Skeletal muscle satellite cell (primary cell): ENCODE measurements around the gene ITPRIP. TPM values are rescaled to one million over a fixed set of nuclear protein-coding genes. Genes with fewer than 3 reads are reported as not detected.

Source experiments
- H3K27me3 ChIP-seq: 2 replicates; pipeline ENCODE4 v1.7.0; 2013; ENCODE audit warnings: low read length; ENCODE audit not compliant: control insufficient read depth, insufficient read depth
- H3K36me3 ChIP-seq: 2 replicates; pipeline ENCODE4 v1.7.0; 2013; ENCODE audit warnings: mild to moderate bottlenecking, control low read depth, low read length; ENCODE audit not compliant: insufficient read depth
- H3K4me1 ChIP-seq: 2 replicates; pipeline ENCODE4 v1.7.0; 2013; ENCODE audit warnings: low read length; ENCODE audit not compliant: control insufficient read depth, insufficient read depth
- H3K4me2 ChIP-seq: 2 replicates; pipeline ENCODE4 v1.7.0; 2013; ENCODE audit warnings: mild to moderate bottlenecking, low read length
- H3K4me3 ChIP-seq: 2 replicates; pipeline ENCODE4 v1.7.0; 2013; ENCODE audit warnings: low read length
- H3K9ac ChIP-seq: 2 replicates; pipeline ENCODE4 v1.7.0; 2013; ENCODE audit warnings: mild to moderate bottlenecking, low read depth, low read length, moderate library complexity
- H3K9me3 ChIP-seq: replicated peaks from 2 replicates; pipeline ENCODE4 v1.7.0; 2013; ENCODE audit warnings: mild to moderate bottlenecking, control low read depth, low read length
- small RNA-seq: library from RNA; depleted of rRNA; stranded (forward); fragments of <200 nt; gene quantifications from one replicate; pipeline ENCODE3, GENCODE V24; 2012

The ITPRIP gene

DNA sequence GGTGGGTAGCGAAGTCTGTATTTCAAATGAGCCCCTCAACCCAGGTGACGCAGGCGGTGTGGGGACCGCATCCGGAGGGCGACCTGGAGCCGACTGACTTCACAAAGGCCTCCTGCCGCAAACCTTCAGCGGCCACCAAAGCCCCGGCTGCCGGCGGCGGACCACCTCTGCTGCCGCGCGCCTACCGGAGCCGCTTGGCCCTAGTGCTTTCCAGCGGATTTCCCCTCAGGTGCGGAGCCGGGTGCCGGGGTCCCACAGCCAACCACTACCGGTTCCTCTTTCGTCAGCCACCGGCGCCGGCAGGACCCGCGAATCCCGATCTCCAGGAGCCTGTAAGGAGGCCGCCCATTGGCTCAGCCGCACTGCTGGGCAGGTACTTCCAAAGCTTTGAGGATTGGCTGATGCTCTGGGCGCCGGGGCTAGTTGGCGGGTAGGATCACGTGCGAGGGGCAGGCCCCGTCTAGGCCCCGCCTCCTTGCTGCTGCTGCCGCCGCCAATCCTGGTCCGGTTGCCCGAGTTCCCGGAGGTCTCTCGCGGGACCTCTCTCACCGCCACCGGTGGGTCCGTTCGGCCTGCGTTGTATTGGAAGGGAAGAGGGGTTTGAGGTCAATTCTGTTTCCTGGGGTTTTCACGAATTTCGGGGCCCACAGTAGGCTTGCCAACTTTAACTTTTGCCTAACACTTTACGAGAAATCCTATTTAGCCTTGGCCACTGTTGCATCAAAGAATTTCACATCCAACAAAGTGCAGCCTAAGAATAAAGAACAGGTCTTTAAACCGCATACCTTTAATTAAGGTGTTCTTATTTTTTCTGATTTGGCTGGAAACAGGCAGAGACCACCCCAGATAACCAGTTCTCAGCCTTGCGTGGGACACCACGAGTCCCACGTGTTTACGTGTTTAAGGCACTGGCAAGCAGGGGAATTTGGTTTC is 69.3 kb downstream of the ITPRIP start, which contains the start of gene GSTO2:
Gene GSTO2 (plus strand): TSS at position 472 of the 933 bp plus-strand sequence. CDS start 5,732 bp downstream, outside the sequence.
- Histone ChIP-seq H3K36me3 (peaks cover 56% of the 10 kb centered on the region), H3K9me3 (no peaks in the 10 kb centered on the region), H3K9ac (peak within 1 kb of the TSS; percentile 18), H3K27me3 (no peaks in the 10 kb centered on the region), H3K4me3 (peak within 1 kb of the TSS; percentile 35), H3K4me2 (peak within 1 kb of the TSS; percentile 50), H3K4me1 (peaks cover 10% of the 10 kb centered on the region)

DNA sequence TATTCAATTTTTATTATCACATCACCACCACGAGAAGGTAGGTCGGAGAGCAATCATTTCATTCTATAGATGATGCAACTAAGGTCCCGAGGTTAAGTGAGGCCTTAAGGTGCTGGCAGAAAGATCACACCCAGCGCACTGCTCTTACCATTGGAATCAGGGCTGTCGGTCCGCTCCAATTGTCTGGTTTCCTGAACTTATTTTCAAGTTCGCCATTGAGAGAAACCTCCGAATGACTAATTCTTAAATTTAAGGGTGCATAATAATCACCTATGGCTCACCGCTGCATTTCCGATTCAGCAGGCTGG is 69.9 kb downstream of the ITPRIP start:
- Histone ChIP-seq H3K4me1 (peaks cover 4% of the 10 kb centered on the region), H3K9ac (peak overlapping the region; percentile 18)

GRCh38 chr10:104267721-104268404 is 70.4 kb downstream of the ITPRIP start:
- Histone ChIP-seq H3K27me3 (no peaks in the 10 kb centered on the region), H3K9me3 (no peaks in the 10 kb centered on the region), H3K4me3 (no peak overlapping the region), H3K4me1 (peaks cover under 1% of the 10 kb centered on the region), H3K4me2 (peak overlapping the region; percentile 50), H3K36me3 (peaks cover 67% of the 10 kb centered on the region), H3K9ac (peak overlapping the region; percentile 18)

More for the DNA sequence above, 69.9 kb downstream of the ITPRIP start:
- Histone ChIP-seq H3K27me3 (no peaks in the 10 kb centered on the region), H3K4me3 (peak overlapping the region; percentile 35), H3K9me3 (no peaks in the 10 kb centered on the region), H3K36me3 (peaks cover 62% of the 10 kb centered on the region), H3K4me2 (peak overlapping the region; percentile 50)

DNA sequence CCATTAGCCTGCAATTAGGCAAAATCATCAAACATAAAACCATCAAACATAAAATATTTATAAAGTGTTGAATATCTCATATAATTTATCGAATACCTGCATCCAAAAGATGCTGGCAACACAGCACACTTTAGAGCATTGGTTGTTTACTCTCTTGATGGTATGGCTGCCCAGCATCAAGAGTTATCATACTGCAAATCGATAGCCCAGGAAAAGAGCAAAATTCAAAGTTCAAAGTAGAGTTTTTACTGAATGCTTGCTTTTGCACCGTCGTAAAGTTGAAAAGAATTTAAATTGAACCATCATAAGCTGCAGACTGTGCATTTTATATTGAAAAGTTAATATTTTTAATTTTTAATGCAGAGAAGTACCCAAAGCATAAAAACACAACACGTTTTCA is 73.5 kb downstream of the ITPRIP start:
- Histone ChIP-seq H3K9me3 (no peaks in the 10 kb centered on the region), H3K9ac (no peak overlapping the region), H3K27me3 (no peaks in the 10 kb centered on the region), H3K4me1 (peaks cover 23% of the 10 kb centered on the region), H3K4me3 (no peak overlapping the region), H3K4me2 (no peak overlapping the region), H3K36me3 (peaks cover 95% of the 10 kb centered on the region)

DNA sequence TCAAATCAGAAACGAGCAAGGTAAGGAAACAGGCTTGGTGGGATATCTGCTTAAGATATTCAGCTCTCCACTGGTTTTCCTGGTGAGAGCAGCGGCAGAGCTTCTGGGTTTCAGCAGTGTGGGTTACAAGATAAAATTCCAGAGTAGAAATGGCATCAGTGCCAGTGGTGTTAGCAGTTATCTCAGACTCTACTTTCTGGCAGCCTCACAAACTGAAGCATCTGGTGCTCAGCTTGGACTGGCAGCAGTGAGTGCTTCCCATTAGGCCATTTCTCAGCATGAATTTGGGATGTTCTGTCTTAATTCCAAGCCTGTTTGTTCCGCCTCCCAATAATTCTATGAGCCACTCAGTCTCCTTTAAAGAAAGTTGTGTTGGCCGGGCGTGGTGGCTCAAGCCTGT is 76.2 kb downstream of the ITPRIP start:
- Histone ChIP-seq H3K4me3 (no peak overlapping the region), H3K36me3 (peaks cover 95% of the 10 kb centered on the region), H3K4me2 (no peak overlapping the region), H3K9me3 (no peaks in the 10 kb centered on the region), H3K9ac (no peak overlapping the region), H3K4me1 (peaks cover 49% of the 10 kb centered on the region), H3K27me3 (no peaks in the 10 kb centered on the region)

- H3K9ac ChIP-seq: peak overlapping the region; percentile 44
- H3K4me1 ChIP-seq: peaks cover 58% of the 10 kb centered on the region
- peak overlapping the region; percentile 57 for H3K4me2 ChIP-seq
- peaks cover 87% of the 10 kb centered on the region for H3K36me3 ChIP-seq
- H3K4me3 ChIP-seq: no peak overlapping the region
- H3K9me3 ChIP-seq: no peaks in the 10 kb centered on the region
- H3K27me3 ChIP-seq: no peaks in the 10 kb centered on the region
Measured at GRCh38 chr10:104260775-104261115, 77.5 kb downstream of the ITPRIP start.

GRCh38 chr10:104259999-104260774 is 78.1 kb downstream of the ITPRIP start:
- Histone ChIP-seq H3K4me1 (peaks cover 58% of the 10 kb centered on the region), H3K9me3 (no peaks in the 10 kb centered on the region), H3K9ac (peak overlapping the region; percentile 44), H3K27me3 (no peaks in the 10 kb centered on the region), H3K4me3 (peak overlapping the region; percentile 14), H3K36me3 (peaks cover 82% of the 10 kb centered on the region), H3K4me2 (peak overlapping the region; percentile 57)

Small RNA genes lying within 50 kb of the gene (small RNA-seq; reads per million reads assigned to genes)
- not detected for gene MIR4482
